Measurements from ENCODE around the gene VSTM2B. TPM values are rescaled to one million over a fixed set of nuclear protein-coding genes. Genes with fewer than 3 reads are reported as not detected.

Gene VSTM2B
- total RNA-seq, 1 experiment from 2014 or later, result not detected

- H3K27me3 ChIP-seq (replicated peaks; ENCODE audit: insufficient read depth, low read depth, low read length, poor library complexity), result peaks cover 15% of the 10 kb centered on the region
- intact Hi-C loops (cut with micrococcal nuclease; ENCODE audit: unreplicated experiment), result no loop called here
- POLR2A ChIA-PET (ENCODE audit: low non-redundant PET), result no interaction called here
- BruUV-seq (replicated peaks), result no TSS peak
- DNase-seq (ENCODE audit: low spot score), result no peak
- CTCF ChIA-PET, result no interaction called here
- TF ChIP-seq EZH2 (IDR thresholded peaks at IDR 0.05; ENCODE audit: borderline replicate concordance, low read depth, low read length, poor library complexity, severe bottlenecking) (no peak), CTCF (conservative IDR thresholded peaks at IDR 0.05; ENCODE audit: low read depth, low read length) (no peak)
- no peak overlapping the region for H3K4me3 ChIP-seq (ENCODE audit: low read depth, low read length, poor library complexity, severe bottlenecking)
- H3K9me3 ChIP-seq (ENCODE audit: low read depth, low read length, poor library complexity, severe bottlenecking), result no peaks in the 10 kb centered on the region
- no peaks in the 10 kb centered on the region for H3K4me1 ChIP-seq (ENCODE audit: insufficient read depth, low read length, poor library complexity, severe bottlenecking)
- H3K36me3 ChIP-seq (ENCODE audit: insufficient read depth, low read length, poor library complexity, severe bottlenecking), result no peaks in the 10 kb centered on the region
- no peak overlapping the region for H3K27ac ChIP-seq (ENCODE audit: low read depth, low read length, poor library complexity, severe bottlenecking)
Observed at GRCh38 chr19:29488316-29488715, 37.5 kb upstream of the VSTM2B start.

- Histone ChIP-seq H3K4me3 (ENCODE audit: low read depth, low read length, poor library complexity, severe bottlenecking) (no peak overlapping the region), H3K9me3 (ENCODE audit: low read depth, low read length, poor library complexity, severe bottlenecking) (no peaks in the 10 kb centered on the region), H3K36me3 (ENCODE audit: insufficient read depth, low read length, poor library complexity, severe bottlenecking) (no peaks in the 10 kb centered on the region), H3K4me1 (ENCODE audit: insufficient read depth, low read length, poor library complexity, severe bottlenecking) (no peaks in the 10 kb centered on the region), H3K27me3 (replicated peaks; ENCODE audit: insufficient read depth, low read depth, low read length, poor library complexity) (peaks cover 15% of the 10 kb centered on the region), H3K27ac (ENCODE audit: low read depth, low read length, poor library complexity, severe bottlenecking) (no peak overlapping the region)
- intact Hi-C loops (cut with micrococcal nuclease; ENCODE audit: unreplicated experiment), result no loop called here
- no peak for DNase-seq (ENCODE audit: low spot score)
- TF ChIP-seq EZH2 (IDR thresholded peaks at IDR 0.05; ENCODE audit: borderline replicate concordance, low read depth, low read length, poor library complexity, severe bottlenecking) (no peak), CTCF (conservative IDR thresholded peaks at IDR 0.05; ENCODE audit: low read depth, low read length) (no peak)
- POLR2A ChIA-PET (ENCODE audit: low non-redundant PET), result no interaction called here
- CTCF ChIA-PET, result no interaction called here
- no TSS peak for BruUV-seq (replicated peaks)
Observed at GRCh38 chr19:29489172-29489951, 36.4 kb upstream of the VSTM2B start.

- intact Hi-C loops (cut with micrococcal nuclease; ENCODE audit: unreplicated experiment), result no loop called here
- ChIA-PET CTCF (no interaction called here), POLR2A (ENCODE audit: low non-redundant PET) (no interaction called here)
- no peak for DNase-seq (ENCODE audit: low spot score)
- H3K4me3 ChIP-seq (ENCODE audit: low read depth, low read length, poor library complexity, severe bottlenecking), result no peak overlapping the region
- H3K9me3 ChIP-seq (ENCODE audit: low read depth, low read length, poor library complexity, severe bottlenecking), result no peaks in the 10 kb centered on the region
- TF ChIP-seq CTCF (conservative IDR thresholded peaks at IDR 0.05; ENCODE audit: low read depth, low read length) (no peak), EZH2 (IDR thresholded peaks at IDR 0.05; ENCODE audit: borderline replicate concordance, low read depth, low read length, poor library complexity, severe bottlenecking) (no peak)
- H3K36me3 ChIP-seq (ENCODE audit: insufficient read depth, low read length, poor library complexity, severe bottlenecking), result no peaks in the 10 kb centered on the region
- BruUV-seq (replicated peaks), result no TSS peak
- no peaks in the 10 kb centered on the region for H3K4me1 ChIP-seq (ENCODE audit: insufficient read depth, low read length, poor library complexity, severe bottlenecking)
- peaks cover 15% of the 10 kb centered on the region for H3K27me3 ChIP-seq (replicated peaks; ENCODE audit: insufficient read depth, low read depth, low read length, poor library complexity)
- H3K27ac ChIP-seq (ENCODE audit: low read depth, low read length, poor library complexity, severe bottlenecking), result no peak overlapping the region
Observed at GRCh38 chr19:29491491-29491890, 34.3 kb upstream of the VSTM2B start.
